Kidney epithelial cell (primary cell): ENCODE measurements around the gene HES5. TPM values are rescaled to one million over a fixed set of nuclear protein-coding genes. Genes with fewer than 3 reads are reported as not detected.

Experiments
- DNase-seq: peaks from one replicate; pipeline ENCODE4 v3.0.0-alpha.2; 2010; ENCODE audit warnings: low read depth
- H3K27me3 ChIP-seq: 2 replicates; pipeline ENCODE4 v1.6.0; 2011; ENCODE audit warnings: low read length; ENCODE audit not compliant: control insufficient read depth, insufficient read depth
- H3K36me3 ChIP-seq: 2 replicates; pipeline ENCODE4 v1.5.1; 2011; ENCODE audit warnings: low read length; ENCODE audit not compliant: control insufficient read depth, insufficient read depth
- H3K4me3 ChIP-seq: 2 replicates; pipeline ENCODE4 v1.5.1; 2011; ENCODE audit warnings: low read depth, mild to moderate bottlenecking, control low read depth, low read length
- CTCF ChIP-seq: IDR thresholded peaks from 2 replicates; pipeline ENCODE4 v1.5.1; 2011; ENCODE audit warnings: mild to moderate bottlenecking, moderate library complexity, low read length, control low read depth, inconsistent platforms; ENCODE audit not compliant: insufficient read depth, poor library complexity, severe bottlenecking
- total RNA-seq: library from RNA; depleted of rRNA; stranded (reverse); fragments of >200 nt; gene quantifications from 2 replicates; pipeline ENCODE4 v1.2.3, GENCODE V29; 2015

The HES5 gene
- total RNA-seq, 1 donor from 2014 or later, result 0.71 TPM

- H3K27me3 ChIP-seq, result peaks cover 24% of the 10 kb centered on the region
- DNase-seq, result no peak
- no peak overlapping the region for H3K4me3 ChIP-seq
- H3K36me3 ChIP-seq, result no peaks in the 10 kb centered on the region
- no peak for TF ChIP-seq CTCF
These were observed 35.0 kb downstream of the HES5 start for GRCh38 chr1:2495026-2495425.

- no peaks in the 10 kb centered on the region for H3K36me3 ChIP-seq
- peak; percentile 48 for DNase-seq
- peaks cover 24% of the 10 kb centered on the region for H3K27me3 ChIP-seq
- TF ChIP-seq CTCF, result no peak
- no peak overlapping the region for H3K4me3 ChIP-seq
These were observed 35.8 kb downstream of the HES5 start for GRCh38 chr1:2494323-2494693.

DNA sequence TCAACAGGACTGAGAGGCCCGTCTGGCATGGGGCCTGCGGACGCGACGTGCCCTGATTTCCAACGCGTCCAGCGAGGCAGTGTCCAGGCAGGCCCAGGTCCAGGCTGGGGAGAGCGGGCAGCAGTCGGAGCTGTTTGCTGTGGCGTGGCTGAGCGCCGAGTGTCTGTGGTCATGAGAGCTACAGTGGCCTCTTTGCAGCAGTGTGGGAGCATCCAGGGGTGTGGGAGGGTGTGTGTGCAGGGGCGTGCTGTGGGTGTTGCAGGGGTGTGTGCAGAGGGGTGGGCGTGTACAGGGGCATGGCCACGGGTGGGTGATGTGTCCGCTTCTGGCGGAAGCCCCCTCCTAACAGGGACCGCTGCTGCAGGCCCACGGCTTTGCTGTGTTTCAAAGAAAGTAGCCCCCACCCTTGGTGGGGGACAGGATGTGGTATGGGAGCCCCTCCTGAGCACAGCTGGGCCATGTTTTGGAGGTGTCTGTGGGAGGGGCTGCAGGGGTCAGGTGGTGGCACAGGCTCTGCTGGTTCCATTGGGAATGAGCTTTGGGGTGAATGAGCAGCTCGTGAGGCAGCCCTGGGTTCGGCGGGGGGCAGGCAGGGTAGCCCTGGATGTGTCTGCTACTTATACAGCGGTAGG is 36.3 kb downstream of the HES5 start:
- Histone ChIP-seq H3K4me3 (no peak overlapping the region), H3K36me3 (no peaks in the 10 kb centered on the region), H3K27me3 (peaks cover 24% of the 10 kb centered on the region)
- DNase-seq, result no peak
- TF ChIP-seq CTCF, result no peak

DNA sequence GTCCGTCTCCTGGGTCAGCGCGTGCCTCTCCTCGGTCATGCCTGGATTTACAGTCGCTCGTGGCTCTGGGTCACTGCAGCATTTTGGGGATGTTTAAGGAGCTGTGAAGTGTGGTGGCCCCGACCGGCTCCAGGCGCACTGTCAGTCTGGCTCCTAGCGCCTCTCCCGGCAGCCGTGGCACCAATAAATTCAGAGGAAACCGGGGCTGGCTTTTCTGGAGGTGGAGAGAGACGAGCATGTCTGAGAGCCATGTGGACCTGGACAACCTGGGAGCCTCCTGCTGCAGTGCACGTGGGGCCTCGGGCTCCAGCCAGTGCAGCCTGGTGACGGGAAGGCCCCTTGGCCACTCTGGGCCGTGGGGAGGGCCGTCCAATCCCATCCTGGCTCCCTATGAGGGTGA is 36.8 kb downstream of the HES5 start:
- no peak for DNase-seq
- Histone ChIP-seq H3K36me3 (no peaks in the 10 kb centered on the region), H3K27me3 (peaks cover 24% of the 10 kb centered on the region), H3K4me3 (no peak overlapping the region)
- no peak for TF ChIP-seq CTCF

GRCh38 chr1:2492091-2492490 is 38.0 kb downstream of the HES5 start:
- Histone ChIP-seq H3K27me3 (peaks cover 24% of the 10 kb centered on the region), H3K4me3 (no peak overlapping the region), H3K36me3 (no peaks in the 10 kb centered on the region)
- no peak for DNase-seq
- TF ChIP-seq CTCF, result no peak

- H3K4me3 ChIP-seq, result no peak overlapping the region
- TF ChIP-seq CTCF, result no peak
- peaks cover 25% of the 10 kb centered on the region for H3K27me3 ChIP-seq
- H3K36me3 ChIP-seq, result no peaks in the 10 kb centered on the region
- no peak for DNase-seq
These were observed 40.4 kb downstream of the HES5 start for GRCh38 chr1:2489615-2490014.
